K562 (cell line): ENCODE measurements around the gene IKBKE. TPM values are rescaled to one million over a fixed set of nuclear protein-coding genes. Genes with fewer than 3 reads are reported as not detected.

ENCODE experiments used
- ATAC-seq: fragments of 200-7000 bp; cut with Tn5 transposase; 3 replicates; pipeline ENCODE4 v1.9.1; 2020; ENCODE audit warnings: moderate library complexity
- BruUV-seq: library from RNA; stranded (reverse); fragments of 400-500 nt; replicated peaks from 2 replicates; lab custom pipeline; 2021; lab: Mats Ljungman, UMichigan
- CTCF ChIA-PET: fragments of 300-600 bp; formaldehyde crosslinking; extraction: SDS; loops from one replicate; lab custom pipeline; 2021; ENCODE audit warnings: low intra/inter-chr PET ratio; lab: Yijun Ruan, JAX
- POLR2A ChIA-PET: fragments of 300-600, 350-650 bp; sonication (Branson Sonifier 250); formaldehyde crosslinking; extraction: SDS; loops from one replicate; lab custom pipeline; 2021; ENCODE audit warnings: antibody characterized with exemption, inconsistent platforms; lab: Yijun Ruan, JAX
- DNase-seq, 4 experiments: peaks; one replicate each; pipeline versions ENCODE4 v3.0.0 to v3.0.0-alpha.2; 2011 to 2018; ENCODE audit warnings: low spot score in 3 of 4, mixed read lengths in 3 of 4; ENCODE audit errors: extremely low read depth in 1 of 4
- FAIRE-seq: peaks from 2 replicates; lab custom pipeline; 2011; peaks lifted over from hg19 to GRCh38; lab: Jason Lieb, UNC
- H2AFZ ChIP-seq: 2 replicates; pipeline ENCODE4 v1.6.0; 2011; ENCODE audit warnings: low read depth, low read length, control low read depth, inconsistent platforms
- H3K27ac ChIP-seq: fragments of 200-600 bp; 3 replicates; pipeline ENCODE4 v1.8.0; 2011; ENCODE audit warnings: low read depth, mild to moderate bottlenecking, control low read depth, inconsistent platforms, low read length, moderate library complexity, mixed read lengths; ENCODE audit errors: extremely low read depth
- H3K27me3 ChIP-seq, 2 experiments: fragments of 300-600 bp in 1 of 2; 2 replicates in 1 of 2; 3 replicates in 1 of 2; pipeline versions ENCODE4 v1.6.0 to v1.8.0; 2011; ENCODE audit warnings: inconsistent platforms in 2 of 2, low read length in 2 of 2, mild to moderate bottlenecking in 1 of 2, mixed read lengths in 1 of 2, moderate library complexity in 1 of 2; ENCODE audit not compliant: control insufficient read depth in 2 of 2, insufficient read depth in 2 of 2
- H3K36me3 ChIP-seq: fragments of 300-600 bp; 3 replicates; pipeline ENCODE4 v1.8.0; 2011; ENCODE audit warnings: mild to moderate bottlenecking, low read length, inconsistent platforms; ENCODE audit not compliant: control insufficient read depth, insufficient read depth
- H3K4me1 ChIP-seq, 2 experiments: fragments of 200-600 bp in 1 of 2; replicated peaks in 1 of 2; 2 replicates in 1 of 2; 3 replicates in 1 of 2; pipeline versions ENCODE4 v1.5.1 to v1.8.0; 2011; ENCODE audit warnings: inconsistent platforms in 2 of 2, low read length in 2 of 2, mild to moderate bottlenecking in 1 of 2, mixed read lengths in 1 of 2, moderate library complexity in 1 of 2; ENCODE audit not compliant: control insufficient read depth in 2 of 2, insufficient read depth in 2 of 2
- H3K4me2 ChIP-seq: 2 replicates; pipeline ENCODE4 v1.6.1; 2011; ENCODE audit warnings: low read length, control low read depth, inconsistent platforms, mixed read lengths; ENCODE audit not compliant: insufficient read depth
- H3K4me3 ChIP-seq: fragments of 200-600 bp; sonication (generic), shearing (Covaris generic); 2 replicates; pipeline ENCODE4 v1.5.1; 2016; ENCODE audit warnings: control low read depth, inconsistent platforms
- H3K79me2 ChIP-seq: fragments of 200-600 bp; 3 replicates; pipeline ENCODE4 v1.8.0; 2011; ENCODE audit warnings: low read length, inconsistent platforms; ENCODE audit not compliant: control insufficient read depth, insufficient read depth
- H3K9ac ChIP-seq, 2 experiments: 2 replicates each; pipeline versions ENCODE4 v1.6.0 to v1.6.1; 2011; ENCODE audit warnings: low read depth in 2 of 2, low read length in 2 of 2, control low read depth in 1 of 2, inconsistent platforms in 1 of 2, mild to moderate bottlenecking in 1 of 2, mixed read lengths in 1 of 2; ENCODE audit not compliant: insufficient read depth in 1 of 2
- H3K9me1 ChIP-seq: one replicate; pipeline ENCODE4 v1.6.0; 2011; ENCODE audit warnings: inconsistent platforms, mild to moderate bottlenecking, low read length, moderate library complexity; ENCODE audit not compliant: control insufficient read depth, insufficient read depth
- H3K9me3 ChIP-seq: replicated peaks from 2 replicates; pipeline ENCODE4 v1.5.1; 2011; ENCODE audit warnings: low read depth, low read length, inconsistent platforms; ENCODE audit not compliant: control insufficient read depth, insufficient read depth
- H4K20me1 ChIP-seq: replicated peaks from 2 replicates; pipeline ENCODE4 v1.6.1; 2011; ENCODE audit warnings: low read length, inconsistent platforms, mixed read lengths; ENCODE audit not compliant: control insufficient read depth, insufficient read depth
- CBX8 ChIP-seq: fragments of 200-600 bp; sonication (generic); IDR thresholded peaks from 2 replicates; pipeline ENCODE4 v1.6.1; 2012; ENCODE audit warnings: borderline replicate concordance, mixed run types, low read depth, mild to moderate bottlenecking, moderate library complexity, mixed read lengths, low read length, control low read depth, inconsistent platforms; ENCODE audit not compliant: poor library complexity, severe bottlenecking; ENCODE audit errors: extremely low read depth
- ESRRA ChIP-seq: fragments of 450-650 bp; IDR thresholded peaks from 2 replicates; pipeline ENCODE4 v1.6.1; 2014; ENCODE audit warnings: low read depth, mild to moderate bottlenecking, moderate library complexity, borderline replicate concordance
- HDAC1 ChIP-seq, 2 experiments: fragments of 450-650 bp; IDR thresholded peaks; 2 replicates each; pipeline ENCODE4 v1.6.1; 2016 to 2017; ENCODE audit warnings: inconsistent platforms in 1 of 2, mild to moderate bottlenecking in 1 of 2, moderate library complexity in 1 of 2
- PCBP1 ChIP-seq: fragments of 200-400 bp; formaldehyde crosslinking; IDR thresholded peaks from 2 replicates; pipeline ENCODE4 v1.6.1; 2018; ENCODE audit warnings: mild to moderate bottlenecking, low read depth, low read length; ENCODE audit not compliant: poor library complexity, severe bottlenecking
- ZC3H8 ChIP-seq: fragments of 450-650 bp; IDR thresholded peaks from 2 replicates; pipeline ENCODE4 v1.6.1; 2017
- WGBS: fragments of 100-300 bp; shearing (Covaris generic); methylation state at CpG from one replicate; pipeline ENCODE4 v1.1.6; 2016; ENCODE audit warnings: low coverage, mixed read lengths; ENCODE audit not compliant: insufficient coverage; ENCODE audit errors: missing lambda C conversion rate; 5-methylcytosine and 5-hydroxymethylcytosine counted together
- in situ Hi-C: fragments of 300-500 bp; cut with MboI; formaldehyde crosslinking; loops from 4 replicates; pipeline ENCODE4 v1.15.0; 2018; ENCODE audit warnings: inconsistent platforms, mixed read lengths
- intact Hi-C: fragments of 100-400 bp; cut with micrococcal nuclease; formaldehyde crosslinking; loops from 2 replicates; pipeline ENCODE4 v1.14.2; 2022
- polyA plus RNA-seq, 8 experiments: library from polyadenylated mRNA; depleted of rRNA in 4 of 8; stranded (reverse) in 5 of 8; unstranded in 3 of 8; fragments of >200 nt; fragmentation: Nextera tagmentation in 2 of 8; fragmentation: Illumina TruSeq in 1 of 8; extraction: Ambion mirVana in 2 of 8; extraction: Trizol in 1 of 8; gene quantifications; 2 replicates each; pipeline versions ENCODE4 v1.2.1 to v1.2.3, GENCODE V29; 2011 to 2014; ENCODE audit warnings: inconsistent platforms in 1 of 8, missing spikeins in 1 of 8
- total RNA-seq, 7 experiments: library from RNA; depleted of rRNA in 6 of 7; stranded (reverse); fragments of >200 nt in 6 of 7; fragmentation: Illumina TruSeq in 2 of 7; extraction: Trizol in 2 of 7; gene quantifications; 2 replicates each; pipeline versions ENCODE4 v1.2.1 to v1.2.3, GENCODE V29; 2011 to 2021; ENCODE audit warnings: low replicate concordance in 1 of 7
- TF ChIP-seq, protein P1 (sequence below): fragments of 450-650 bp; formaldehyde crosslinking; IDR thresholded peaks from 2 replicates; pipeline ENCODE4 v1.4.0; 2020; ENCODE audit warnings: mild to moderate bottlenecking, moderate library complexity

IKBKE gene
- total and polyA plus RNA-seq, 9 of the 15 experiments (the other 6 are each of a cell fraction or from before 2014, with no cell fraction given): 2.3 to 9.0 (median 4.8) TPM

DNA sequence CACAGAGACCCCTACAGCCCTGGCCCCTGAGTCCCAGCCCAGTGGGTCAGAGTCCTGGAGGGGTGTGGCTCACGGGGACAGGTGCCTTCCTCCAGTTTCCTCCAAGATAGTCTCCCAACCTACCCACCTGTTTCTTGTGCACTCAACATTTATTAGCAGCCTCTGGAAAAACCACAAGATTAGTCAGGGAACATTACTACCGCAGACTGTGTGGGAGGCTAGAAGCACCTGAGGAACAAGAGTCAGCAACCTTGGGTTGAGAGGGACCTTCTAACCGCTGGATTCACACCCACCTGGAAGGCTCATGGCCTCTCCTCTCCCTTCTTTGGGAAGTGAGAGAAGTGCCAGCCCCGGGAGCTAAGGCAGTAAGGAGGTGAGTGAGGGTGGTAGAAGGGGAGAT, 22.5 kb upstream of the IKBKE start (continued):
- TF ChIP-seq ESRRA (no peak), CBX8 (no peak), ZC3H8 (no peak), PCBP1 (no peak)
- TF ChIP-seq, protein P1, sequence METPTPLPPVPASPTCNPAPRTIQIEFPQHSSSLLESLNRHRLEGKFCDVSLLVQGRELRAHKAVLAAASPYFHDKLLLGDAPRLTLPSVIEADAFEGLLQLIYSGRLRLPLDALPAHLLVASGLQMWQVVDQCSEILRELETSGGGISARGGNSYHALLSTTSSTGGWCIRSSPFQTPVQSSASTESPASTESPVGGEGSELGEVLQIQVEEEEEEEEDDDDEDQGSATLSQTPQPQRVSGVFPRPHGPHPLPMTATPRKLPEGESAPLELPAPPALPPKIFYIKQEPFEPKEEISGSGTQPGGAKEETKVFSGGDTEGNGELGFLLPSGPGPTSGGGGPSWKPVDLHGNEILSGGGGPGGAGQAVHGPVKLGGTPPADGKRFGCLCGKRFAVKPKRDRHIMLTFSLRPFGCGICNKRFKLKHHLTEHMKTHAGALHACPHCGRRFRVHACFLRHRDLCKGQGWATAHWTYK (CRISPR knock-in tag): no peak

DNA sequence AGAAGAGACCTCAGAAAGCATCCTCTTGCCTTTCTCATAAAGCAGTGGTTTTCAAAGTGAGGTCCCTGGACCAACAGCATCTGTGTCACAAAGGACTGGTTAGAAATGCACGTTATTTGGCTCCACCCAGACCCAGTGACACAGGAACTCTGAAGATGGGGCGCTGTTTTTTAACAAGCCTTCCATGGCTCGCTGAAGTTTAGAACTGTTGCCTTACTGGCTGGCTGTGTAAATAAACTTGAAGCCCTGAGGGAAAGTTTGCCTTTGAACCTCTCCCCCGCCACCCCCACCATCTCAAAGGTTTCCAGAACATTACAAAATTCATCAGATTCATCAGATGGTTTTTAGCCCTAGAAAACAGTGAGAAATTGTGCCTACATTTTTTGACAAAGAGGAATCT, 21.8 kb upstream of the IKBKE start:
- H2AFZ ChIP-seq: no peak overlapping the region
- H3K9ac ChIP-seq: no peak overlapping the region
- WGBS: 60% methylated on average over 4 of the region's 4 CpGs
- ATAC-seq (no peak), FAIRE-seq (no peak), DNase-seq (no peak)
- no TSS peak for BruUV-seq
- no peak overlapping the region for H3K27ac ChIP-seq
- POLR2A ChIA-PET: interaction anchor here (0.6 kb wide), 1 partner anchor 12 kb away, joined by 3 read pairs; no protein-coding TSS in a partner anchor
- H3K4me1 ChIP-seq: peaks cover 0 to 6% of the 10 kb centered on the region in 2 experiments; a peak in 3 of 5 replicates
- no peak overlapping the region for H3K4me2 ChIP-seq
- H3K79me2 ChIP-seq: no peaks in the 10 kb centered on the region
- no peak for TF ChIP-seq HDAC1 (IDR thresholded peaks at IDR 0.05)
- H3K9me1 ChIP-seq: no peaks in the 10 kb centered on the region
- peaks cover 17% of the 10 kb centered on the region; the same call in 2 of the 3 replicates for H3K36me3 ChIP-seq
- H4K20me1 ChIP-seq: 0 out of 2 replicates have a peak, but pooled peaks cover 3% of the 10 kb centered on the region
- no peak overlapping the region for H3K4me3 ChIP-seq
- H3K27me3 ChIP-seq: no peaks in the 10 kb centered on the region
- intact Hi-C loops: no loop called here
- no peaks in the 10 kb centered on the region for H3K9me3 ChIP-seq
- CTCF ChIA-PET: no interaction called here
- in situ Hi-C loops: no loop called here
